ENCODE data around the gene RAB11FIP5. TPM values are rescaled to one million over a fixed set of nuclear protein-coding genes. Genes with fewer than 3 reads are reported as not detected.

The RAB11FIP5 gene
- total RNA-seq, 4 donors from 2014 or later: 16.6 to 40.1 (median 20.7) TPM

- DNase-seq (ENCODE audit: low spot score) (no peak), ATAC-seq (ENCODE audit: low FRiP score) (no peak)
- TF ChIP-seq CTCF (IDR thresholded peaks at IDR 0.05): no peak
Observed at GRCh38 chr2:73028841-73029240, 83.9 kb downstream of the RAB11FIP5 start.

- DNase-seq (ENCODE audit: low spot score) (no peak), ATAC-seq (ENCODE audit: low FRiP score) (no peak)
- TF ChIP-seq CTCF (IDR thresholded peaks at IDR 0.05): no peak
Observed at GRCh38 chr2:73027340-73027739, 85.4 kb downstream of the RAB11FIP5 start.

- ATAC-seq (ENCODE audit: low FRiP score) (no peak), DNase-seq (ENCODE audit: low spot score) (no peak)
- TF ChIP-seq CTCF (IDR thresholded peaks at IDR 0.05): no peak
Observed at GRCh38 chr2:73023497-73023896, 89.3 kb downstream of the RAB11FIP5 start.

Other genes with a start within 250 kb of the RAB11FIP5 start
- 10 to 100 TPM; 24.3 to 54.3 (median 42.8) TPM for gene SPR, start 225.5 kb downstream of the RAB11FIP5 start, total RNA-seq
- gene EMX1, start 195.4 kb downstream of the RAB11FIP5 start, total RNA-seq: 1 to 10 TPM in 1 of 4 donors, under 1 TPM in 1, not detected in 2; 0.38 to 4.0 TPM
- 10 to 100 TPM in 2 of 4 donors, 1 to 10 TPM in 2; 5.1 to 15.6 (median 9.4) TPM for gene SFXN5, start 41.2 kb downstream of the RAB11FIP5 start, total RNA-seq
- gene NOTO, start 89.6 kb upstream of the RAB11FIP5 start, total RNA-seq: not detected
- 10 to 100 TPM; 14.6 to 27.0 (median 14.9) TPM for gene SMYD5, start 101.3 kb upstream of the RAB11FIP5 start, total RNA-seq
- gene PRADC1, start 120.3 kb upstream of the RAB11FIP5 start, total RNA-seq: 10 to 100 TPM; 23.1 to 44.0 (median 38.5) TPM
- gene CCT7, start 121.4 kb upstream of the RAB11FIP5 start, total RNA-seq: 100 to 1,000 TPM; 187 to 208 (median 202) TPM
- gene FBXO41, start 171.5 kb upstream of the RAB11FIP5 start, total RNA-seq: 1 to 10 TPM; 1.1 to 3.1 (median 2.0) TPM
- gene EGR4, start 180.6 kb upstream of the RAB11FIP5 start, total RNA-seq: not detected